ENCODE results near the gene MED16. TPM values are rescaled to one million over a fixed set of nuclear protein-coding genes. Genes with fewer than 3 reads are reported as not detected.
A peak's percentile ranks its signal among the peaks of the same experiment; 100 is the strongest.

MED16 gene
- total and polyA plus RNA-seq, 2 of the 13 experiments (the other 11 are each of a cell fraction or from before 2014, with no cell fraction given), result 13.3 to 14.8 TPM

DNA sequence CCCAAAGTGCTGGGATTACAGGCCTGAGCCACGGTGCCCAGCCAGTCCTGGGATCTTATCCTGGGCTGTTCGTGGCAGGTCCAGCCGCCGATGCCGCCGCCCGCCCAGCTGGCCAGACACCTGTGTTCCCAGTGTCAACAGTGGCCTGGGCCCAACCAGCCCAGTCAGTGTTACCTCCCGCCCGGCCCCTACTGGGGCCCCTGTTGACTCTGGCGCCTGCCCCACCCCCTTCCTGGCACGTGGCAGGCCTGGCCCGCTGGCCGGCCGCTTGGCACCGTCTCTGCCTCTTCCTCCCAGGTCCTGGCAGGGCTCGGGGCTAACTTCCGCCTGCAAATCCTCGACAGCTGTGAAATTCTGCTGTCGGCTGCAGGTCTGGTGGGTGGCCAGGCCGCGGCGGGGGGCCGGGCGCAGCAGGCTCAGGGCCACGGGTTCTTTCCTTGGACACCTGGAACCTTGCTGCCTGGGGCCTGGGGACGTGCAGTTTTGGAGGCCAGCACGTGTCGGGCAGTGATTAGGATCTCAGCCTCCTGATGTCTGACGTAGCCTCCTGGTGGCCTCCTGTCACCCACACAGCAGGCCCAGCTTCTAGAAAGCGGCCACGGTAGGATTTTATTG, 42.0 kb upstream of the MED16 start (continued):
- TF ChIP-seq ARHGAP35 (CRISPR knock-in tag; IDR thresholded peaks at IDR 0.05; ENCODE audit: borderline replicate concordance) (peak; percentile 32; the same call in 1 of the 2 replicates), YEATS2 (CRISPR knock-in tag; IDR thresholded peaks at IDR 0.05; ENCODE audit: borderline replicate concordance) (peak; percentile 87; the same call in 1 of the 2 replicates), FOSL1 (CRISPR knock-in tag; IDR thresholded peaks at IDR 0.05; ENCODE audit: borderline replicate concordance) (no peak), FOXA3 (CRISPR knock-in tag; IDR thresholded peaks at IDR 0.05) (peak; percentile 98), ZNF605 (CRISPR knock-in tag; IDR thresholded peaks at IDR 0.05) (peak; percentile 84), ZNF839 (CRISPR knock-in tag; IDR thresholded peaks at IDR 0.05; ENCODE audit: borderline replicate concordance) (0 out of 2 replicates have a peak, but pooled peaks have one; percentile 24), DMTF1 (CRISPR knock-in tag; IDR thresholded peaks at IDR 0.05) (no peak), SP5 (CRISPR knock-in tag; IDR thresholded peaks at IDR 0.05; ENCODE audit: borderline replicate concordance, low read depth) (peak; percentile 99), ZNF3 (CRISPR knock-in tag; IDR thresholded peaks at IDR 0.05) (peak; percentile 49; the same call in 1 of the 2 replicates), LRRFIP1 (CRISPR knock-in tag; conservative IDR thresholded peaks at IDR 0.05) (0 out of 2 replicates have a peak, but pooled peaks have one; percentile 75), SP140L (CRISPR knock-in tag; IDR thresholded peaks at IDR 0.05; ENCODE audit: borderline replicate concordance) (no peak), CERS6 (CRISPR knock-in tag; IDR thresholded peaks at IDR 0.05) (no peak), KLF12 (CRISPR knock-in tag; IDR thresholded peaks at IDR 0.05; ENCODE audit: borderline replicate concordance) (peak; percentile 90; the same call in 1 of the 2 replicates), NFYB (CRISPR knock-in tag; IDR thresholded peaks at IDR 0.05) (no peak), ARNT (IDR thresholded peaks at IDR 0.05) (no peak), TAF15 (IDR thresholded peaks at IDR 0.05; ENCODE audit: low read depth, low read length, poor library complexity, severe bottlenecking) (peak; percentile 72), ZNF414 (CRISPR knock-in tag; IDR thresholded peaks at IDR 0.05) (peak; percentile 47; the same call in 1 of the 2 replicates), RCOR2 (CRISPR knock-in tag; IDR thresholded peaks at IDR 0.05) (peak; percentile 88), ZNF256 (CRISPR knock-in tag; conservative IDR thresholded peaks at IDR 0.05) (0 out of 2 replicates have a peak, but pooled peaks have one; percentile 59), ATF7-NPFF (CRISPR knock-in tag; IDR thresholded peaks at IDR 0.05; ENCODE audit: low read depth) (peak; percentile 84; the same call in 1 of the 2 replicates), GMEB2 (CRISPR knock-in tag; IDR thresholded peaks at IDR 0.05; ENCODE audit: low read depth) (no peak)
- TF ChIP-seq, protein P1, sequence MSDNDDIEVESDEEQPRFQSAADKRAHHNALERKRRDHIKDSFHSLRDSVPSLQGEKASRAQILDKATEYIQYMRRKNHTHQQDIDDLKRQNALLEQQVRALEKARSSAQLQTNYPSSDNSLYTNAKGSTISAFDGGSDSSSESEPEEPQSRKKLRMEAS (IDR thresholded peaks at IDR 0.05), result peak; percentile 99
